Measurements from ENCODE around the gene DICER1.
"Not testable (repeated sequence)": the region's sequence is repeated elsewhere in the genome, so short reads cannot be mapped to it uniquely, and the experiment has no call there.

DICER1 gene

GRCh38 chr14:95157327-95158189, at the start of gene DICER1:
Gene DICER1 (minus strand): TSS chr14:95157529. CDS start chr14:95133458, 24,071 bp downstream.
- DNase-seq, result peak; percentile 98

GRCh38 chr14:95206534-95206933, 49.2 kb upstream of the DICER1 start:
- DNase-seq, result no peak

GRCh38 chr14:95204705-95205104, 47.4 kb upstream of the DICER1 start:
- DNase-seq, result no peak

- DNase-seq, result not testable (repeated sequence)
These were observed 44.4 kb upstream of the DICER1 start for GRCh38 chr14:95201745-95202144.

GRCh38 chr14:95200404-95200803, 43.1 kb upstream of the DICER1 start:
- DNase-seq, result no peak

- DNase-seq, result no peak
These were observed 42.1 kb upstream of the DICER1 start for GRCh38 chr14:95199298-95199983.

- DNase-seq, result no peak
These were observed 41.0 kb upstream of the DICER1 start for GRCh38 chr14:95198320-95198719.

GRCh38 chr14:95197551-95197950, 40.2 kb upstream of the DICER1 start:
- DNase-seq, result no peak

- no peak for DNase-seq
These were observed 39.7 kb upstream of the DICER1 start for GRCh38 chr14:95196826-95197545.

- DNase-seq, result no peak
These were observed 38.9 kb upstream of the DICER1 start for GRCh38 chr14:95196268-95196667.

- DNase-seq, result no peak
These were observed 37.7 kb upstream of the DICER1 start for GRCh38 chr14:95195031-95195430.

- DNase-seq, result no peak
These were observed 35.8 kb upstream of the DICER1 start for GRCh38 chr14:95193081-95193480.

- no peak for DNase-seq
These were observed 35.0 kb upstream of the DICER1 start for GRCh38 chr14:95192311-95192710.

- no peak for DNase-seq
These were observed 34.3 kb upstream of the DICER1 start for GRCh38 chr14:95191445-95192199.

- DNase-seq, result no peak
These were observed 33.5 kb upstream of the DICER1 start for GRCh38 chr14:95190857-95191256.

GRCh38 chr14:95190346-95190840, 33.1 kb upstream of the DICER1 start:
- DNase-seq, result no peak

- DNase-seq, result peak; percentile 54
These were observed 32.2 kb upstream of the DICER1 start for GRCh38 chr14:95189367-95190132.

GRCh38 chr14:95188380-95188779, 31.1 kb upstream of the DICER1 start:
- DNase-seq, result no peak

- no peak for DNase-seq
These were observed 28.6 kb upstream of the DICER1 start for GRCh38 chr14:95185767-95186392.

GRCh38 chr14:95185033-95185766, 27.9 kb upstream of the DICER1 start:
- DNase-seq, result no peak

GRCh38 chr14:95184413-95184790, 27.1 kb upstream of the DICER1 start:
- DNase-seq, result no peak

Measured in left hindlimb (tissue), 1 donor.